GM19438 (cell line): ENCODE measurements around the gene SP1.
A peak's percentile ranks its signal among the peaks of the same experiment; 100 is the strongest.
"Not testable (repeated sequence)": the region's sequence is repeated elsewhere in the genome, so short reads cannot be mapped to it uniquely, and the experiment has no call there.

Source experiments
- ATAC-seq: cut with Tn5 transposase; IDR thresholded peaks from one replicate; pipeline ENCODE4 v1.9.1; 2021; ENCODE audit warnings: low read depth; ENCODE audit not compliant: unreplicated experiment

SP1 gene

DNA sequence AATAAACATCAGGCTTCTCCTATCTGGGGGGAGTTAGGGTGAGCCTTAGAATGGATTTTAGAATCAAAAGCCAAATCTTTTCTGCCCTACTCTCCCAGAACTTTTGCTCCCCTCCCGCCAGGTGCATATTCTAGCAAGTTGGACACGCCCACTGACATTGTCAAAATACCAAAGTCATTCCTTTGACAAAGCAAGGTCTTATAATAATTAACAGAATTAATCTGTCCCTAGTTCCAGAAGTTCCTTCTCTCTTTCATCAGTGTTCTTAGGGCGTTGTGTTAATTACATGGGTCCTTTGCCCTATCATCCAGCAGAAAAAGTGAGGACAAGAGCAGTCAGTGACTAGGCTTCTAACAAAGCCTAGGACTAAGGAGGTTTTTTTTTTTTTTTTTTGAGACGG is 64.0 kb downstream of the SP1 start:
- no peak for ATAC-seq

DNA sequence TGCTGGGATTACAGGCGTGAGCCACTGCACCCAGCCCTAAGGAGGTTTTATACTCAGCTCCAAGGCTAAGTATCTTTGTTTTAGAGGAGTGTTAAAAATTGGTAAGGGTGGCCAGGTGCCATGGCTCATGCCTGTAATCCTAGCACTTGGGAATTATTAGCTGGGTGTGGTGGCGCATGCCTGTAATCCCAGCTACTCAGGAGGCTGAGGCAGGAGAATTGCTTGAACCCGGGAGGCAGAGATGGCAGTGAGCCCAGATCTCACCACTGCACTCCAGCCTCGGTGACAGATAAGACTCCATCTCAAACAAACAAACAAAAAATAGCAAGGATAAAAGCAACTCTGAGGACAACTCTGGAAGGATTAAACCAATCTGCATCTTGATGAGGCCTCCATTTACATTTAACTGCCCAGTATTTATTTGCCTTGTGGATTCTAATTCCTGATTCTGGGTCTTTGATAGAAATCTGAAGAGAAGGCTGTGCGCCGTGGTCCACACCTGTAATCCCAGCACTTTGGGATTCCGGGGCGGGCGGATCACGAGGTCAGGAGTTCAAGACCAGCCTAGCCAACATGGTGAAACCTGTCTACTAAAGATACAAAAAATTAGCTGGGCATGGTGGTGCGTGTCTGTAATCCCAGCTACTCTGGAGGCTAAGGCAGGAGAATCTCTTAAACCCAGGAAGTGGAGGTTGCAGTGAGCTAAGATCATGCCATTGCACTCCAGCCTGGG is 64.8 kb downstream of the SP1 start:
- not testable (repeated sequence) for ATAC-seq

DNA sequence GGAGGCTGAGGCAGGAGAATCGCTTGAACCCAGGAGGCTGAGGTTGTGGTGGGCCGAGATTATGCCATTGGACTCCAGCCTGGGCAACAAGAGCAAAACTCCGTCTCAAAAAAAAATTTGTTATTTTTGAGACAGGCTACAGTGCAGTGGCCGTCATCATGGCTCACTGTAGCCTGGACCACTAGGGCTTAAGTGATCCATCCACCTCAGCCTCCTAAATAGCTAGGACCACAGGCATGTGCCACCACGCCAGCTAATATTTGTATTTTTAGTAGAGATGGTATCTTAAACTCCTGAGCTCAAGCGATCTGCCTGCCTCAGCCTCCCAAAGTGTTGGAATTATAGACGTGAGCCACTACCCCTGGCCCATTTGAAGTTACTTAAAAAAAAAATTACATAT is 71.0 kb downstream of the SP1 start:
- ATAC-seq: no peak

DNA sequence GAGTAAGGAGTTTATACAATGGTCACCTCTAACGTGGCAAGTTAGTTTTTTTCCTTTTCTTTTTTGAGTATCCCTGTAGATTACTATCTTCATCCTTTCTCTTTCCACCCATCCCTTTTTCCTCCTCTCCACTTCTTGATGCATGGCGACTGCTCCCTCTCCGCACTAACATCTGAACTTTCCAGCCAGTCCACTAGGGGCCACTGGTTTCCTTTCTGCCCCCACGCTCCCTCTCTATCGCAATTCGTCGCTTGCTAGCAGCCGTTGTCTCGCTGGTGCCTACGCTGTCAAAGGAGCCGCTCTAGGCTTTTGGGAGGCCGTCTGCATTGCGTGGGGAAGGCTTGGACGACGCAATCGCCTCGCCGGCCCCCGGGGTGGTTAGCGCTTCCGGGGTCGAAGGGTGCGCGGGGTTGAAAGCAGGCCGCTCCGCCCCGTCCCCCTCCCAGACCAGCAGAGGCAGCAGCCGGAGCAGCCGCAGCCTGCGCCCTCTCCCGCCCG is 71.7 kb downstream of the SP1 start, which contains the start of gene PCBP2:
TSS of gene PCBP2 (plus strand) at position 442 of the 498 bp plus-strand sequence. CDS start 2,699 bp downstream, outside the sequence.
- ATAC-seq: peak; percentile 94

- no peak for ATAC-seq
These were observed 72.4 kb downstream of the SP1 start for GRCh38 chr12:53452159-53453077.

GRCh38 chr12:53453953-53454640 is 74.1 kb downstream of the SP1 start:
- ATAC-seq: no peak

DNA sequence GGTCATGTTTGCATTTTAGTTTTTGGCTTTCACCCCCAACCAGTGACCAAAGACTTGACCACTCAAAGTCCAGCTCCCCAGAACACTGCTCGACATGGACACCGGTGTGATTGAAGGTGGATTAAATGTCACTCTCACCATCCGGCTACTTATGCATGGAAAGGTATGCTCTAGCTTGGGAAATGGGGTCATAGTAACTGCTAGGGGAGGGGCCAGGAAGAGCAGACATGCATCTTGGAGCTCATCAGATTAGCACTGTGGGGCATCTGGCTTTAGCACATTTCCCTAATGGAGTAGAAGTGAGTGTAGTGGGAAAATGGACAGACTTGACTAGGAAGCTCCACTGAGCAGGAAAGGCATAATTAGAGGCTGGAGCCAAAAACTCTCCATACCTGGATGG is 74.7 kb downstream of the SP1 start:
- no peak for ATAC-seq

- no peak for ATAC-seq
These were observed 76.8 kb downstream of the SP1 start for GRCh38 chr12:53456654-53457366.

DNA sequence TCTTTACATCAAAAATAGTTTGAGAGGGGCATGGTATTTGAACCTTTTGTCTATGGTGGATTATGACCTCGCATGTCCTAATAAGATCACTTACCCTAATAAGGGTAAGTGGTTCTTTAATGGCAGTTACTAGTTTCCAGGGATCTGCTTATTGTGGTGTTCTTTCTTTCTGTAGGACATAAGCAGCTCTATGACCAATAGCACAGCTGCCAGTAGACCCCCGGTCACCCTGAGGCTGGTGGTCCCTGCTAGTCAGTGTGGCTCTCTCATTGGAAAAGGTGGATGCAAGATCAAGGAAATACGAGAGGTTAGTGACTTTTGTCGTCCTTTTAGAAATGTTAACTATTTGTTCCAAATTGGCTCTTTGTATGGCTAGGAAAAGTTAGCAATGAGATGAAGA is 79.1 kb downstream of the SP1 start:
- ATAC-seq: no peak

DNA sequence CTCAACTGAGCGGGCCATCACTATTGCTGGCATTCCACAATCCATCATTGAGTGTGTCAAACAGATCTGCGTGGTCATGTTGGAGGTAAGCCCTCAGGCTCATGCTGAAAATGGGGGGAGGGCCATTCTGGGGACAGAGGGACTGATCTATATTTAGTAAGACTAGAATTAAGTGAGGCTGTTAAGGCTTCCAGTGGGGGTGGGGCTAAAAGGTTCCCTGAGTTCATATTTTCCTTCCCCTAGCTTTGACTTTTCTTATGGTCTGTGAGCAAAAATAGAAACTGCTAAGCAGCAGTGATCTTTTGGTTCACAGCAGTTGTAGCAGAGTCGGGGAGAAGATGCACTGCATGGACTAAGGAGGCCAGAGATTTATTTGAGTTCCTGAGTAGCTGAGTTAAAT is 81.1 kb downstream of the SP1 start:
- no peak for ATAC-seq

GRCh38 chr12:53461591-53461990 is 81.6 kb downstream of the SP1 start:
- no peak for ATAC-seq

DNA sequence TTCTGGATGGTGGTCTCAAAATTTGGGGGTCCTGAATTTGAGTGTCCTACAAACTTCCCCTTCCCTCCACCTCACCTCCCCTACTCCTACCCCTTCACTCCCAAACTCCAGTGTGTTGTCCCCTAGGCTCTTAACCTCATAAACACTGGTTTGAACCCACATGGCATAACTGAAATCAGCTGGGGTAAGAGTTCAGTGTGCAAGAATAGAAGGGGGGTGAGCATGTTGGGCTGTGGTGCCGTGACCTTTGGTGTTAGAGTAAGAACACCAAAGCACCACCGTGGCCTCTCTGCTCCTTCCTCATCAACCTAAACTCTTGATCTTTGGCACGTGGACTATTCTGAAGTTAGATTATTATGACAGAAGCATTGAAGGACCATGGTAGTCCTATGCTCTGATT is 83.0 kb downstream of the SP1 start:
- no peak for ATAC-seq

DNA sequence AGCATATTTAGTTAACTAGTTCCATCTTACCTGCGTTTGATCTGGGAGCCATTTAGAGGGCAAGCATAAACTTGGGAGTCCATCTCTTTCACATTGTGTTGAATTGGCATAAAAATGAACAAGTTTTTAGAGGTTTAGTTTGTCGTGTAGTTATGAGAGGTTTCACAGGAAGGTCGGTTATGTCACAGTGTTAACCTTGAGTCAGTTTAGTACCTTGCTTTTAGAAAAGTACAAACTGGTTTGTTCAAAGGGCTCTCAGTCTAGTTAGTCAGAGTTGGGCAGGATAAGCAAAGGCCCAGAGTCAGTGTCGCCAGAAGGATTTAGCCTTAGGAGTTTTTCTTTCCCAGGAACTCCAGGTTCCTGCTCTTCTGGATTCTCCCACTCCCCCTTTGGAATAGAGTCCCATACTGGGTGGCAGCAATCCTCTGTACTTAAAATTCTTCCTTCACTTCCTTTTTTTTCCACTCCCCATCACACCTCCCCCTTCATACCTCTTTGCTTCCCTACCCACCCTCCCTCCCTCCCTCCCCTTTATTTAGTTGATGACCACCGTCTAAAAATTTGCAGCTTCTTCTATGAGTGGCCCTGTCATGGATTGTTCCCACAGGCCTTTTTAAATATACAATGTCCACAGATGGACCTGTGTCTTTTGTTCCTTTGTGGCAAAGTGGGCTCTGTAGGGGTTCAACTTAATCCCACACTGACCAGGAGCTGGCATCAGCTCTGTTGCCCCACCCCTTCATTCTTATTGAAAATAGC is 84.0 kb downstream of the SP1 start:
- no peak for ATAC-seq

DNA sequence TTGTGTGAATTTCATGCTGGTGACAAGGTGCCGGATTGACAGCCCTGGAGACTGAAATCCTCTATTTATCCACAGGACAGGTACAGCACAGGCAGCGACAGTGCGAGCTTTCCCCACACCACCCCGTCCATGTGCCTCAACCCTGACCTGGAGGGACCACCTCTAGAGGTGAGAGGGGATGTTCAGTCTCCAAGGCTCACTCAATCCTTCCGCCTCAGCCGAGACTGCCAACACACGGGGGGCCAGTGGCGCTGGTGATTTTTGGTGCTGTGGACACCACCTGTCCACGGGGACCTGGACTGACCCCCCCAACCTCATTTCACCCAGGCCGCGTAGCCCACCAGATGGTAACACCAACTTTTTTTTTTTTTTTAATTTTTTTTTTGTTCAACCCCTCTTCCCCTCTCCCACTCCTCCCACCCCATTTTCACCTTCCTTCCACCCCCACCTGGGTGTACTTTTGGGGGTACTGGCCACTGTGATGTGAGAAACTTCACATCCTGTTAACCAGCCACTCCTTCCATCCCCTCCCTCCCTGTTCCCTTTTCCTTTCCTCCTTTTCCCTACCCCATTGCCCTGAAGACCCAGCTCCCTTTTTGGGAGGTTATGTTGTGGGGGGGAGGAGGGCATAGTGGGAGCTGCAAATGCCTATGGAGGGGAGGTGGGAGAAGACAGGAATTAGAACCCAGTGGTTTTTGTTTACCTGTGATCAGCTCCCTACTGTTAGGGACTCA is 84.9 kb downstream of the SP1 start:
- no peak for ATAC-seq

- no peak for ATAC-seq
These were observed 85.7 kb downstream of the SP1 start for GRCh38 chr12:53465679-53466078.
